Measurements from ENCODE around the gene CCNB1IP1. TPM values are rescaled to one million over a fixed set of nuclear protein-coding genes. Genes with fewer than 3 reads are reported as not detected.
A peak's percentile ranks its signal among the peaks of the same experiment; 100 is the strongest.

CCNB1IP1 gene
- total RNA-seq (10 to 100 TPM; 28.9 to 89.1 TPM), polyA plus RNA-seq (10 to 100 TPM; 30.1 to 61.2 TPM)
- long read RNA-seq, donor 1, transcript CCNB1IP1-202 (7 exons, 1,479 nt): major isoform, 33 of 96 reads
- long read RNA-seq, donor 1, partial matches to known transcripts: 61 of 96 reads
- long read RNA-seq, donor 1, other reads (novel, unspliced or antisense): 0 of 96 reads
- long read RNA-seq, donor 2, transcript CCNB1IP1-202 (7 exons, 1,479 nt): major isoform, 10 of 31 reads
- long read RNA-seq, donor 2, partial matches to known transcripts: 21 of 31 reads
- long read RNA-seq, donor 2, other reads (novel, unspliced or antisense): 0 of 31 reads
- long read RNA-seq, donor 3, transcript CCNB1IP1-202 (7 exons, 1,479 nt): major isoform, 10 of 39 reads
- long read RNA-seq, donor 3, partial matches to known transcripts: 28 of 39 reads
- long read RNA-seq, donor 3, other reads (novel, unspliced or antisense): 0 of 39 reads
- long read RNA-seq, donor 4, transcript CCNB1IP1-202 (7 exons, 1,479 nt): major isoform, 13 of 34 reads
- long read RNA-seq, donor 4, partial matches to known transcripts: 21 of 34 reads
- long read RNA-seq, donor 4, other reads (novel, unspliced or antisense): 0 of 34 reads
- long read RNA-seq, donor 5, transcript CCNB1IP1-202 (7 exons, 1,479 nt): major isoform, 26 of 77 reads
- long read RNA-seq, donor 5, partial matches to known transcripts: 47 of 77 reads
- long read RNA-seq, donor 5, other reads (novel, unspliced or antisense): 0 of 77 reads

- Histone ChIP-seq H3K4me3 (peak within 1 kb of the TSS; percentile 72), H3K9me3 (ENCODE audit: control insufficient read depth in 4 of 4, insufficient read depth in 3 of 4, low read length in 3 of 4) (no peaks in the 10 kb centered on the region), H3K27ac (ENCODE audit: low read depth in 1 of 2, low read length in 1 of 2) (peak within 1 kb of the TSS; percentile 91 to 94), H3K9ac (ENCODE audit: insufficient read depth in 1 of 2, low read length in 2 of 2) (peak within 1 kb of the TSS; percentile 82 to 89), H3K4me1 (ENCODE audit: control insufficient read depth in 5 of 5, insufficient read depth in 5 of 5, low read length in 5 of 5) (peaks cover 0 to 14% (median 0%) of the 10 kb centered on the region in 5 donors), H3K27me3 (ENCODE audit: control insufficient read depth in 3 of 3, insufficient read depth in 3 of 3, low read length in 2 of 3) (peaks cover 0 to 2% (median 0%) of the 10 kb centered on the region in 3 donors), H3K36me3 (ENCODE audit: control insufficient read depth in 4 of 4, insufficient read depth in 4 of 4, low read length in 4 of 4) (peaks cover 0 to 3% (median 1%) of the 10 kb centered on the region in 4 donors)
- ATAC-seq (ENCODE audit: insufficient read depth, low FRiP score) (peak; percentile 93), DNase-seq (peak; percentile 73 to 96 (median 91))
- WGBS, 2 donors: 0 to 1% methylated on average over 19 of the region's 19 CpGs
- TF ChIP-seq CTCF (IDR thresholded peaks at IDR 0.05; ENCODE audit: control extremely low read depth, extremely low read depth): no peak
Observed at GRCh38 chr14:20332788-20333493, at the start of gene CCNB1IP1. TSS of gene CCNB1IP1 (minus strand) at chr14:20333279. CDS start at chr14:20316523, 16,756 bp downstream.

- Histone ChIP-seq H3K27ac (ENCODE audit: low read depth in 1 of 2, low read length in 1 of 2) (no peak overlapping the region), H3K36me3 (ENCODE audit: control insufficient read depth in 4 of 4, insufficient read depth in 4 of 4, low read length in 4 of 4) (peaks cover 19 to 87% (median 31%) of the 10 kb centered on the region in 4 donors), H3K9me3 (ENCODE audit: control insufficient read depth in 4 of 4, insufficient read depth in 3 of 4, low read length in 3 of 4) (no peaks in the 10 kb centered on the region), H3K27me3 (ENCODE audit: control insufficient read depth in 3 of 3, insufficient read depth in 3 of 3, low read length in 2 of 3) (no peaks in the 10 kb centered on the region), H3K9ac (ENCODE audit: insufficient read depth in 1 of 2, low read length in 2 of 2) (no peak overlapping the region), H3K4me3 (no peak overlapping the region), H3K4me1 (ENCODE audit: control insufficient read depth in 5 of 5, insufficient read depth in 5 of 5, low read length in 5 of 5) (no peaks in the 10 kb centered on the region)
- 94 to 96% methylated on average over 8 to 12 of the region's 12 CpGs for WGBS, 2 donors
- no peak for TF ChIP-seq CTCF (IDR thresholded peaks at IDR 0.05; ENCODE audit: control extremely low read depth, extremely low read depth)
- ATAC-seq (ENCODE audit: insufficient read depth, low FRiP score): no peak
- DNase-seq: no peak
Observed at GRCh38 chr14:20382526-20382925, 49.4 kb upstream of the CCNB1IP1 start.

- no peak for TF ChIP-seq CTCF (IDR thresholded peaks at IDR 0.05; ENCODE audit: control extremely low read depth, extremely low read depth)
- H3K4me3 ChIP-seq: no peak overlapping the region
- H3K36me3 ChIP-seq (ENCODE audit: control insufficient read depth in 4 of 4, insufficient read depth in 4 of 4, low read length in 4 of 4): peaks cover 12 to 88% (median 31%) of the 10 kb centered on the region in 4 donors
- no peak for DNase-seq
- H3K9ac ChIP-seq (ENCODE audit: insufficient read depth in 1 of 2, low read length in 2 of 2): no peak overlapping the region
- no peak for ATAC-seq (ENCODE audit: insufficient read depth, low FRiP score)
- no peaks in the 10 kb centered on the region for H3K4me1 ChIP-seq (ENCODE audit: control insufficient read depth in 5 of 5, insufficient read depth in 5 of 5, low read length in 5 of 5)
- no peaks in the 10 kb centered on the region for H3K27me3 ChIP-seq (ENCODE audit: control insufficient read depth in 3 of 3, insufficient read depth in 3 of 3, low read length in 2 of 3)
- H3K9me3 ChIP-seq (ENCODE audit: control insufficient read depth in 4 of 4, insufficient read depth in 3 of 4, low read length in 3 of 4): no peaks in the 10 kb centered on the region
- WGBS, 2 donors: 84 to 87% methylated on average over 7 of the region's 7 CpGs
- no peak overlapping the region for H3K27ac ChIP-seq (ENCODE audit: low read depth in 1 of 2, low read length in 1 of 2)
Observed at GRCh38 chr14:20381341-20381740, 48.3 kb upstream of the CCNB1IP1 start.

All from lung (tissue), 16 donors.